ENCODE measurements around the gene CCND2. TPM values are rescaled to one million over a fixed set of nuclear protein-coding genes. Genes with fewer than 3 reads are reported as not detected.

Gene CCND2
- total and polyA plus RNA-seq, 9 of the 15 experiments (the other 6 are each of a cell fraction or from before 2014, with no cell fraction given) = 13.6 to 99.3 (median 39.6) TPM

GRCh38 chr12:4274396-4275015 is 944 bp downstream of the CCND2 start:
- no peaks in the 10 kb centered on the region for H3K27me3 ChIP-seq (ENCODE audit: control insufficient read depth in 2 of 2, insufficient read depth in 2 of 2, low read length in 2 of 2)
- 0 out of 2 replicates have a peak overlapping the region, but pooled peaks have one; percentile 72 for H2AFZ ChIP-seq (ENCODE audit: low read depth, low read length)
- H3K36me3 ChIP-seq (ENCODE audit: control insufficient read depth, insufficient read depth, low read length) = peaks cover 37% of the 10 kb centered on the region
- H3K9me1 ChIP-seq (ENCODE audit: control insufficient read depth, insufficient read depth, low read length) = no peaks in the 10 kb centered on the region
- ChIA-PET POLR2A (interaction anchor here (0.7 kb wide), 1 partner anchor 60 kb away, joined by 3 read pairs; no protein-coding TSS in a partner anchor), CTCF (ENCODE audit: low intra/inter-chr PET ratio) (interaction anchor here (1.2 to 3.4 kb wide), 3 partner anchors 165 to 389 kb away, joined by 4 to 9 read pairs (median 5); no protein-coding TSS in a partner anchor)
- H3K79me2 ChIP-seq (ENCODE audit: control insufficient read depth, insufficient read depth, low read length) = peaks cover 60% of the 10 kb centered on the region
- intact Hi-C loops (cut with micrococcal nuclease) = loop anchor here (5.0 kb wide), 1 partner anchor 277 kb away; no protein-coding TSS in a partner anchor
- H3K4me3 ChIP-seq = peak overlapping the region; percentile 81
- no peak for FAIRE-seq
- peak overlapping the region; percentile 93 for H3K27ac ChIP-seq (ENCODE audit: extremely low read depth, low read depth, low read length)
- DNase-seq (ENCODE audit: extremely low read depth in 1 of 4, low spot score in 3 of 4) = peak in 2 of 4 experiments; percentile 15 to 26
- peak overlapping the region; percentile 87 to 98 for H3K9ac ChIP-seq (ENCODE audit: insufficient read depth in 1 of 2, low read depth in 2 of 2, low read length in 2 of 2)
- in situ Hi-C loops (cut with MboI) = loop anchor here (5.0 to 25.0 kb wide), 2 partner anchors 162 to 387 kb away; no protein-coding TSS in a partner anchor
- H3K9me3 ChIP-seq (replicated peaks; ENCODE audit: control insufficient read depth, insufficient read depth, low read depth, low read length) = no peaks in the 10 kb centered on the region
- H3K4me2 ChIP-seq (ENCODE audit: insufficient read depth, low read length) = peak overlapping the region; percentile 83
- ATAC-seq = no peak
- H4K20me1 ChIP-seq (replicated peaks; ENCODE audit: control insufficient read depth, insufficient read depth, low read length) = no peaks in the 10 kb centered on the region; the same call in 1 of the 2 replicates
- H3K4me1 ChIP-seq (replicated peaks in 1 of 2; ENCODE audit: control insufficient read depth in 2 of 2, insufficient read depth in 2 of 2, low read length in 2 of 2) = peaks cover 27 to 47% of the 10 kb centered on the region in 2 experiments
- 0% methylated on average over 3 of the region's 42 CpGs for WGBS (ENCODE audit: insufficient coverage, low coverage, missing lambda C conversion rate)
- no TSS peak for BruUV-seq (replicated peaks)
- TF ChIP-seq TAF1 (IDR thresholded peaks at IDR 0.05; ENCODE audit: control insufficient read depth, extremely low read depth, insufficient read depth, low read length, severe bottlenecking) = peak; percentile 8
- 0 out of 4 replicates have a peak, but pooled peaks of 1 of the 2 experiments have one; percentile 12 for TF ChIP-seq MNT (conservative IDR thresholded peaks at IDR 0.05)
- TF ChIP-seq CHD1 (IDR thresholded peaks at IDR 0.05; ENCODE audit: low read length) = peak; percentile 59
- peak; percentile 14; the same call in 1 of the 2 replicates for TF ChIP-seq L3MBTL2 (IDR thresholded peaks at IDR 0.05)
- TF ChIP-seq MGA (IDR thresholded peaks at IDR 0.05) = peak; percentile 44; the same call in 1 of the 2 replicates
- no peak for TF ChIP-seq ZNF589 (CRISPR knock-in tag; IDR thresholded peaks at IDR 0.05; ENCODE audit: low read depth)

All from K562 (cell line).